ENCODE data around the gene ANKRD11.

ANKRD11 gene

GRCh38 chr16:89380681-89381080, 109.7 kb downstream of the ANKRD11 start:
- no peak for DNase-seq (ENCODE audit: low spot score)

GRCh38 chr16:89378947-89379771, 111.2 kb downstream of the ANKRD11 start:
- DNase-seq (ENCODE audit: low spot score) = no peak

- no peak for DNase-seq (ENCODE audit: low spot score)
Measured at GRCh38 chr16:89377453-89377848, 112.9 kb downstream of the ANKRD11 start.

- no peak for DNase-seq (ENCODE audit: low spot score)
Measured at GRCh38 chr16:89376812-89377452, 113.4 kb downstream of the ANKRD11 start.

- no peak for DNase-seq (ENCODE audit: low spot score)
Measured at GRCh38 chr16:89375686-89376085, 114.7 kb downstream of the ANKRD11 start.

- DNase-seq (ENCODE audit: low spot score) = no peak
Measured at GRCh38 chr16:89375021-89375420, 115.3 kb downstream of the ANKRD11 start.

GRCh38 chr16:89374393-89374960, 115.9 kb downstream of the ANKRD11 start:
- DNase-seq (ENCODE audit: low spot score) = no peak

- no peak for DNase-seq (ENCODE audit: low spot score)
Measured at GRCh38 chr16:89373355-89374110, 116.8 kb downstream of the ANKRD11 start.

GRCh38 chr16:89371968-89372634, 118.3 kb downstream of the ANKRD11 start:
- DNase-seq (ENCODE audit: low spot score) = no peak

GRCh38 chr16:89371386-89371785, 119.0 kb downstream of the ANKRD11 start:
- no peak for DNase-seq (ENCODE audit: low spot score)

GRCh38 chr16:89370601-89371000, 119.8 kb downstream of the ANKRD11 start:
- no peak for DNase-seq (ENCODE audit: low spot score)

GRCh38 chr16:89370081-89370511, 120.3 kb downstream of the ANKRD11 start:
- no peak for DNase-seq (ENCODE audit: low spot score)

- no peak for DNase-seq (ENCODE audit: low spot score)
Measured at GRCh38 chr16:89369266-89369895, 121.0 kb downstream of the ANKRD11 start.

GRCh38 chr16:89368604-89369249, 121.6 kb downstream of the ANKRD11 start:
- no peak for DNase-seq (ENCODE audit: low spot score)

GRCh38 chr16:89367538-89367915, 122.8 kb downstream of the ANKRD11 start:
- DNase-seq (ENCODE audit: low spot score) = no peak

GRCh38 chr16:89366561-89367537, 123.5 kb downstream of the ANKRD11 start:
- no peak for DNase-seq (ENCODE audit: low spot score)

- DNase-seq (ENCODE audit: low spot score) = no peak
Measured at GRCh38 chr16:89365996-89366395, 124.4 kb downstream of the ANKRD11 start.

- no peak for DNase-seq (ENCODE audit: low spot score)
Measured at GRCh38 chr16:89365044-89365467, 125.3 kb downstream of the ANKRD11 start.

GRCh38 chr16:89364606-89365005, 125.8 kb downstream of the ANKRD11 start:
- no peak for DNase-seq (ENCODE audit: low spot score)
